ENCODE data around the gene MTG2. TPM values are rescaled to one million over a fixed set of nuclear protein-coding genes. Genes with fewer than 3 reads are reported as not detected.

Gene MTG2
- total RNA-seq, 2 donors from 2014 or later = 19.8 to 23.8 TPM

GRCh38 chr20:62236766-62237513 lies 54.1 kb downstream of the MTG2 start:
- intact Hi-C loops (cut with DNase I) = no loop called here
- no peak for DNase-seq (ENCODE audit: low spot score)

- DNase-seq (ENCODE audit: low spot score) = no peak
- intact Hi-C loops (cut with DNase I) = no loop called here
Observed at GRCh38 chr20:62237514-62237800, 54.6 kb downstream of the MTG2 start.

DNA sequence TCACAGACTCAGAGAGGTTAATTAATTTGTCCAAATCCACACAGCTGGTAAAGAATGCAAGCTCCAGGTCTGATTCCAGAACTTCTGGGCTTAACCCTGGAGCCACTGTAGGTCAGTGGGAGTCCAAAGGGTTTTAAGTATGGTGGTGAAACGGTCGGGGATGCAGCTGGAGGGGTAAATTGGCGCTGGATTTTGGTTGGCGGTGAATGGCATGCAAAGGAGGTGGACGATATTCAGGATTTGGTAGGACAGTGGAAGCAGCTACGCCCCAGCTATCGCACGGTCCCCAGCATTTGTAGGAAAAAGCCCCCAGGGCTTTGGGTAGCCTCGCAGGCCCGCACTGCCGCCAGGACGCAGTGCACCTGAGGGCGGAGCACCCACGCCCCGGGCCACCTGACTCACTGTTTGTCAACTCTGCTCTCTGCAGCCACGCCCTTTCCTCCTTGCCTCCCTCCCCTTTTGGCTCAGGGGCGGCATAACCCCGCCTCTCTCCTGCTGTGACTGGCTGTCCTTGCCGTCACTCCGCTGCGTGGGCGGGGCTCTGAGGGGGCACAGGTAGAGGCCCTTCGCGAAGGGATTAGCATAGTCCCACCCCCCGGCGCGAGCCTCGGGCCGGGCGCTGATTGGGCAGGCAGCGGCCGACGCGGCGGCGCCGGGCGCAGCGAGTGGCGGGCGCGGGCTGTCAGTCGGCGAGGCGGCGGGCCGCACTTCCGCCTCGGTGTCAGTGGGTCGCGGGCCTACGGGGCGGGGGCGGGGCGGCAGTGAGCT lies 55.2 kb downstream of the MTG2 start, which contains the start of gene OSBPL2:
TSS of gene OSBPL2 (plus strand) at position 721 of the 768 bp plus-strand sequence. CDS start 17,664 bp downstream, outside the sequence.
- intact Hi-C loops (cut with DNase I) = no loop called here
- DNase-seq (ENCODE audit: low spot score) = peak; percentile 100

- no peak for DNase-seq (ENCODE audit: low spot score)
- intact Hi-C loops (cut with DNase I) = no loop called here
Observed at GRCh38 chr20:62238569-62239277, 55.9 kb downstream of the MTG2 start.

- intact Hi-C loops (cut with DNase I) = no loop called here
Observed at GRCh38 chr20:62239278-62239879, 56.6 kb downstream of the MTG2 start.

GRCh38 chr20:62240020-62240685 lies 57.3 kb downstream of the MTG2 start:
- intact Hi-C loops (cut with DNase I) = no loop called here

More at GRCh38 chr20:62239278-62239879, 56.6 kb downstream of the MTG2 start:
- DNase-seq (ENCODE audit: low spot score) = no peak

GRCh38 chr20:62241506-62241905 lies 58.7 kb downstream of the MTG2 start:
- no peak for DNase-seq (ENCODE audit: low spot score)
- intact Hi-C loops (cut with DNase I) = no loop called here

More at GRCh38 chr20:62240020-62240685, 57.3 kb downstream of the MTG2 start:
- DNase-seq (ENCODE audit: low spot score) = no peak

GRCh38 chr20:62242176-62242575 lies 59.3 kb downstream of the MTG2 start:
- intact Hi-C loops (cut with DNase I) = no loop called here
- DNase-seq (ENCODE audit: low spot score) = no peak

- DNase-seq (ENCODE audit: low spot score) = no peak
- intact Hi-C loops (cut with DNase I) = no loop called here
Observed at GRCh38 chr20:62243106-62243505, 60.3 kb downstream of the MTG2 start.

DNA sequence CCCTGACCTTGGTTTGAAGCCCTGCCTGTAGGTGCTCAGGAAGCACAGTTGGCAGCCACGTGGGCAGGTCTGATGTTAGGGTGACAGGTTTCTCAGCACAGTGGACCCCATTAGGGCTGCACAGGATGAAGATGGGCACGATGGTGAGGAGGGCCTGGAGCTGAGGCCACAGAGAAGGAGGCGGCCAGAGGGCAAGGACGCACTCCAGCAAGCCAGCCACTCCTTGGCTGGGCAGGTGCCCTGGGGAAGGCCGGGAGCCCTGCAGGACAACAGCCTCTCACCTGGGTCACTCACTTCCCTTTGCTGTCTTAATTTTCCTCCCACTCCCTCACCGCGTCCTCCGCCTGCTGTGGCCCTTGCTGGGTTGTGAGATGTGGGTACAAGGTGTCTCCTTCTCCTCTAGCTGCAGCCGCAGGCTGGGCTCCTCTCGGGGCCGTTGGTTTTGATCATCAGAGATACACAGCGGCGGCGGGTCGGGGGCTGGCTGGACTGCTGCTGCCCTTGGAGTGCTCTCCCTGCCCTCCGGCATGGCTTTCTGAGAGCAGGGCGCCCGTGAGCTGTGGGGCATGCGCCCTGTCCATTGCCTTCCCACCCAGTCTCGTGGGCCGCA lies 61.2 kb downstream of the MTG2 start:
- no peak for DNase-seq (ENCODE audit: low spot score)
- intact Hi-C loops (cut with DNase I) = no loop called here

- no peak for DNase-seq (ENCODE audit: low spot score)
- intact Hi-C loops (cut with DNase I) = no loop called here
Observed at GRCh38 chr20:62244644-62245108, 61.8 kb downstream of the MTG2 start.

- DNase-seq (ENCODE audit: low spot score) = no peak
- intact Hi-C loops (cut with DNase I) = no loop called here
Observed at GRCh38 chr20:62245911-62246280, 63.1 kb downstream of the MTG2 start.

GRCh38 chr20:62246431-62246830 lies 63.6 kb downstream of the MTG2 start:
- intact Hi-C loops (cut with DNase I) = no loop called here
- no peak for DNase-seq (ENCODE audit: low spot score)

DNA sequence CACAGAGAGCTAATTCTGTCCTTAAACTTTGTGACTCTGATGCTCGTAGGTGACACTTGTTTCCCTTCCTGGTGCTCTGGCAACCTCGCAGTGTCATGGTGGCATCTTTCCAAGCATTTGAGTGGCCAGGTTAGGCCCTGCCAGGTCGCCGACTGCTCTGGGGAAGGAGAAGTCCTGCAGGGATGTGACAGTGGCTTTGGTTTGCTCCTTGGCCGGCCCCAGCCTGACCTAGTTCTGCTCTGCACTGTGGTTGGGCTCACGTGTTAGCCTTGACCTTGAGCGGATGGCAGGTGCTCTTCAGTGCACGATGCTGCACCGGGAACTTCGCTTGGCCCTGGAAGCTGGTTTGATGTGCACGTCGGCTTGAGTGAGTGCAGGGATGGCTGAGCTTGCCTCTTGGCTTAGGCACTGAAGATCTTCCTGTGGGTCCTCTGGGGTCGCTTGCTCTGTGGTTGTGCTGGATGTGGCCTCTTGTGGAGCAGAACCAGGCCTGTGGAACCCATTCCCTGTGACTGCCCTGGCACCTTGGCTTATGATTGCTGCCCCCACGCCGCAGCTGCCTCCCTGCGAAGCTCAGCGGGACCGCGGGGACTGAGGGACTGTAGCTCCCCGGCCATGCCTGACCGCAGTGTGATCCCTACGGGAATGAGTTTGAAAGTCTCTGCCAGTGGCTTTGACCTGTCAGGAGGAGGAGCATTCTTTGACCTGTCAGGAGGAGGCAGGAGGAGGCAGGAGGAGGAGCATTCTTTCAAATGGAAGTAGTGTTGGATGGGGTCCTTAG lies 64.2 kb downstream of the MTG2 start:
- DNase-seq (ENCODE audit: low spot score) = no peak
- intact Hi-C loops (cut with DNase I) = no loop called here

GRCh38 chr20:62248890-62249560 lies 66.2 kb downstream of the MTG2 start:
- intact Hi-C loops (cut with DNase I) = no loop called here
- DNase-seq (ENCODE audit: low spot score) = no peak

- no peak for DNase-seq (ENCODE audit: low spot score)
- intact Hi-C loops (cut with DNase I) = no loop called here
Observed at GRCh38 chr20:62252342-62252966, 69.6 kb downstream of the MTG2 start.

Measured in posterior vena cava (tissue), 2 donors.